Activated T-cell treated with anti-CD3 and anti-CD28 coated beads, Interleukin-2, amount 50 U/mL, for 4 hours (primary cell): ENCODE data around the gene NOCT. TPM values are rescaled to one million over a fixed set of nuclear protein-coding genes. Genes with fewer than 3 reads are reported as not detected.
A peak's percentile ranks its signal among the peaks of the same experiment; 100 is the strongest.
"Not testable (repeated sequence)": the region's sequence is repeated elsewhere in the genome, so short reads cannot be mapped to it uniquely, and the experiment has no call there.

ENCODE experiments used
- ATAC-seq, 2 donors: fragments of 200-7000 bp; cut with Tn5 transposase; one replicate each; pipeline ENCODE4 v1.10.0; 2021
- DNase-seq: peaks from one replicate; pipeline ENCODE4 v3.0.0-alpha.2; 2020
- H3K27me3 Mint-ChIP-seq: one replicate; pipeline ENCODE4 v1.8.0; 2021; ENCODE audit warnings: low read depth, mixed read lengths
- H3K36me3 Mint-ChIP-seq: one replicate; pipeline ENCODE4 v1.8.0; 2022; ENCODE audit warnings: mixed read lengths; ENCODE audit not compliant: insufficient read depth
- H3K4me1 Mint-ChIP-seq: one replicate; pipeline ENCODE4 v1.8.0; 2021; ENCODE audit warnings: low read depth, mixed read lengths
- H3K4me3 Mint-ChIP-seq: one replicate; pipeline ENCODE4 v1.8.0; 2021; ENCODE audit warnings: mild to moderate bottlenecking, moderate library complexity, mixed read lengths
- H3K9me3 Mint-ChIP-seq: one replicate; pipeline ENCODE4 v1.8.0; 2021; ENCODE audit warnings: mixed read lengths
- total RNA-seq, 3 donors: library from RNA; stranded (reverse); gene quantifications; one replicate each; pipeline ENCODE4 v1.2.1, GENCODE V29; 2021

The NOCT gene
- total RNA-seq, 3 donors from 2014 or later: 23.2 to 25.8 (median 23.7) TPM

GRCh38 chr4:139044291-139044690, 28.7 kb downstream of the NOCT start:
- Mint-ChIP-seq H3K4me1 (peaks cover 10% of the 10 kb centered on the region), H3K27me3 (no peaks in the 10 kb centered on the region), H3K4me3 (no peak overlapping the region), H3K36me3 (peaks cover 30% of the 10 kb centered on the region), H3K9me3 (no peaks in the 10 kb centered on the region)
- ATAC-seq (no peak), DNase-seq (no peak)

DNA sequence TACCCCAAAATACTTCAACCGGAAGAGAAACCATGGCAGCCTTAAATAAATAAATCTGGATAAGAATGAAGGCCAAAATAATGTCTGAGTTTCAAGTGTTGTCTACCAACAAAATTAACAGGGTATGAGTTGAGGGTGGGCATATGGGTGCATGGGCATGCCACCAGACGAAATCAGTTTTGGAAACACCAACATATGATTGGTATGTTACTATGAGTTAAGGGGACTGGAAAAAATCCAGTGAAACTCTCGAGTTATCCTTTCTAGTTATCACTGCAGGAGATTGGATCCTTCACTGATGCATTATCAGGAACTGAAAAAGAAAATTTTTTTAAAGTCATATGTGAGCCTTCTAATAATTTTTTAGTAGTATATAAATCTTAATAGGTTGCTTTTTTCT, 32.4 kb downstream of the NOCT start:
- Mint-ChIP-seq H3K27me3 (no peaks in the 10 kb centered on the region), H3K36me3 (peaks cover 24% of the 10 kb centered on the region), H3K4me1 (peaks cover 6% of the 10 kb centered on the region), H3K9me3 (no peaks in the 10 kb centered on the region), H3K4me3 (no peak overlapping the region)
- ATAC-seq (no peak), DNase-seq (no peak)

DNA sequence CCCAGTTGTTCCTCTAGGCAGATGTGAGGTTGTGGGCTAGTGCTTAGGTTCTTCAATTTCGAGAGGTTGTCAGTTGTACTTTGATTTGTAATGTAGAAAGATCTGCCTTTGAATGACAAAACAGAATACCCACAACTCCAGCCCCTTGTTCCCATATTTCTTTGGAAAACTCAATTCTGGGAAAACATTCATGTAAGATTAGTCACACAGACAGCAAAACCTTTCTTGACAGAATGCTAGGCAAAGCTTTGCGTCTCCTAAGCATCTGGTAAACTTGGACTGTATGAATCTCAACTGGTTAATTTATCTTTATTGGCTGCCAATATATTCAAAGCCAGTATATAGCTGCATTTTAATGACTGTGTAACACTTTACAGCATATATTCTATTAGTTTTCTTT, 34.9 kb downstream of the NOCT start:
- no peak for DNase-seq
- ATAC-seq: no peak
- H3K4me3 Mint-ChIP-seq: no peak overlapping the region
- no peaks in the 10 kb centered on the region for H3K9me3 Mint-ChIP-seq
- H3K27me3 Mint-ChIP-seq: no peaks in the 10 kb centered on the region
- peaks cover 26% of the 10 kb centered on the region for H3K36me3 Mint-ChIP-seq
- peaks cover 9% of the 10 kb centered on the region for H3K4me1 Mint-ChIP-seq

DNA sequence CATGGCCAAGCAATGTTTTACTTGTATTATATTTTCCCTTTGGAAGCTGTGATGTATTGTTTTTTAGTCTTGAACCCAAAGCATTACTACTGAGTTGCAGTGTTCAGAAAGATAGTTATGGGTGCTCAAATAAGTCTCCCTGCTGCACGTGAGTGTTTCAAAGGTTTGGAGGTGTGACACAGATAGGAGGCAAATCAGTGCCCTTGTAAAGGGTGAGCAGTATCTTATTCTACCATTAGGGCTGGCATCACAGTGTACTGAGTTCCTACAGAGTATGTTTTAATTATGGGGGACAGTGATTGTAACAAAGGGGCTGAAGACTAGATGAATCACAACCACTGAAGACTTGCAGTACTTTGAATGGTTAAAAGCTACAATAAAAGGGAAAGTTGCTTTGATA, 38.3 kb downstream of the NOCT start:
- no peaks in the 10 kb centered on the region for H3K9me3 Mint-ChIP-seq
- H3K27me3 Mint-ChIP-seq: no peaks in the 10 kb centered on the region
- H3K4me3 Mint-ChIP-seq: no peak overlapping the region
- H3K36me3 Mint-ChIP-seq: peaks cover 30% of the 10 kb centered on the region
- H3K4me1 Mint-ChIP-seq: peaks cover 21% of the 10 kb centered on the region
- ATAC-seq (no peak), DNase-seq (no peak)

DNA sequence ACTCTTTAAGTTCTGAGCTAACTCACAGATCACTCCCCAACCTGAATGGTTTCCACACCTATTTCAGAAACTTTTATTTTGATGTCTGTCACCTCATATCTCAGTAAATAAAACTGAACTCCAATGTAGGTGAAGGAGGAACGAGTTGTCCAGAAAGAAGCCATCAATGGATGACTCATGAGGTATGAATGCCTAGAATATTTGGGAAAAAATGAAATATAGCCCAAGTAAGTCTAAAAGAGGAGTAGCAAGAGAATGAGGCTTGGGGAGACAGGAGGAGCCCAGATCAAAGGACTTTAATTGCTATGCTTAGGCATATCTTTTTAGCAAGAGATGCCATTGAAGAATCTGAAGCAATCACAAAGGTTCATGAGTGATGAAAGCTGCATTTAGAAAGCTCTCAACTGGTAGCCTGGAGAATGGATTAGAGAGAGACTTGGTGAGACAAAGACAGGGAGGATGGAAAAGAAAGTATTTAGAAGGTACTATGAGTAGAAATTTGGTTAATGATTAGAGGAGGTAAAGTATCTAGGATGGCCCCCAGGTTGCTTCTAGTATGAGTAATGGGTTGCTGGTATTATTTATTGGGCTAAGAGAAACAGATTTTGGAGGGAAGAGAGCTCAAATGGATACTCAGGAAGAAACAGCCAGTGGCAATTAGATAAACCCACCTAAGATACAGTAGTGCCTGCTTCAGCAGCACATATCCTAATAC, 39.4 kb downstream of the NOCT start:
- no peak overlapping the region for H3K4me3 Mint-ChIP-seq
- no peaks in the 10 kb centered on the region for H3K9me3 Mint-ChIP-seq
- no peaks in the 10 kb centered on the region for H3K27me3 Mint-ChIP-seq
- peaks cover 32% of the 10 kb centered on the region for H3K36me3 Mint-ChIP-seq
- DNase-seq (no peak), ATAC-seq (no peak)
- peaks cover 21% of the 10 kb centered on the region for H3K4me1 Mint-ChIP-seq

DNA sequence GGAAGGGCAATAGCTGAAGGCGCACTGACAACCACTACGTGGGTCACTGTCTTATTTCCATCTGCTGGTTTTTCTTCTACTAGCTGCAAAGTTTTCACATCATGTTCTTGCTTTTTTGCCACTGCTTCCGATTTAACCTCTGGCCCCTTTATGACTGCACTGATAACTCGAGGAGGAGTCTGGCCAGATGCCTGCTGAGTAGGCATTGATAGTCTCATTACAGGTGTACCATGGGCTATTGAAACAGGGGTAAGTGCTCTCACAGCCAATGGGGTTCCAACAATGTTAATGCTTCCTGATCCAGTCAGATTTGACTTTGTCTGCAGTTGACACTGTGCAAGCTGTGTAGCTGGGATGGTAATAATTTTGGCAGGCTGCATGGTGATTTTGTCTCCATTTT, 43.4 kb downstream of the NOCT start:
- peaks cover 22% of the 10 kb centered on the region for H3K4me1 Mint-ChIP-seq
- not testable (repeated sequence) for ATAC-seq, H3K9me3 Mint-ChIP-seq, DNase-seq, H3K27me3 Mint-ChIP-seq, H3K4me3 Mint-ChIP-seq
- H3K36me3 Mint-ChIP-seq: peaks cover 41% of the 10 kb centered on the region

DNA sequence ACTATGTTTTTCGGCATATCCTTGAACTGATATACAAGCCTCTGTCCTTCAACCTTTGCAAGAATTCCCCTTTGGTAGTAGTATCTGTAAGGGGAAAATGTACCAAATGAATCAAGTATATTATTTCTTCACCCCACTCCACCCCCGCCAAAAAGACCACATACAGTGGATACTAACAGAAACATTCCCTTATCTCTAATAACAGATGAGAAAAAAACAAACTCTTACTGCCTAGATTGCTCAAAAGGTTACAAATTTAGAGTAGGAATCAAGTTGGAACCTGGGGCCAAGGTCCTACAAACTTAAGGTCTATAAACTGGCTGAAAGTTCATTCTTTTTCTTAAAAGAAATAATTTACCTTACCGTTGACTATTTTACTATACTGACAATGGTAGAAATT, 45.0 kb downstream of the NOCT start:
- Mint-ChIP-seq H3K4me1 (peaks cover 15% of the 10 kb centered on the region), H3K4me3 (no peak overlapping the region), H3K27me3 (no peaks in the 10 kb centered on the region), H3K9me3 (no peaks in the 10 kb centered on the region), H3K36me3 (peaks cover 37% of the 10 kb centered on the region)
- no peak for ATAC-seq
- no peak for DNase-seq

GRCh38 chr4:139076016-139076744, 60.6 kb downstream of the NOCT start:
- DNase-seq: no peak

DNA sequence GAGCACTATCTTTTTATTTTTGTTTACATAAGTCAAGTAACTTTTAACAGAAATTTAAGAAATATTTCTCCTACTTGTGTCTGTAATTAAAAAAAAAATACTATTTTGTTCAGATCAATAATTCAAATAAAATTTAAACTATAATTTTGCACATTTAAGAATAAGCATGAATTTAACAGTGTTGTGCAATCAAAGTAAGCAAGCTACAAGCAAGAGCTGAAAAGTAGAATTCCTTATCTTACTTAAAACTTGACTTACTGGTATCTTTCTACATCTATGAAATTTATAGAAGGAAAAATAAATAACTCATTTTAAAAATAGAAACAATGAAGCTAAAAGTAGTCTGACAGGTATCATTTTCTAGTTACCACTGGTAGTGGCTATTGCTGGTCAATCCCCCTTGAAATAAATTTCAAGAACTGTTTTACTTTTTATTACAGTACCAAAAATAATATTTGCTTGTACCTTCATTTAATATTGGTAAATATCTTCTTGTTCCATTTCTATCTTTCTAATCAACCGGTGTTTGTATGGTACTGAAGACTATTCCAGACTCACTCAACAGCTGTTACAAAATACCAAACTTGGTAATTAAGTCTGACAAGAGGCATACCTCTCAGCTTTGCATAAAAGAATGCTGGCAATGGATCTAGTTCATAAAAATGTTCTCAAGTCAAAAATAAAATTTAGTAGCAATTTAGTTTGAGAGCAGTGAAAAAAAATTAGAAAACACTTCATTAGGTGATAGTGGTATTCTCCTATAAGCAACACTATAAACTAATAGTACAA, 62.2 kb downstream of the NOCT start:
- no peaks in the 10 kb centered on the region for H3K9me3 Mint-ChIP-seq
- no peak overlapping the region for H3K4me3 Mint-ChIP-seq
- H3K36me3 Mint-ChIP-seq: peaks cover 8% of the 10 kb centered on the region
- ATAC-seq: no peak
- H3K27me3 Mint-ChIP-seq: no peaks in the 10 kb centered on the region
- no peak for DNase-seq
- H3K4me1 Mint-ChIP-seq: peaks cover 59% of the 10 kb centered on the region

More at GRCh38 chr4:139076016-139076744, 60.6 kb downstream of the NOCT start:
- Mint-ChIP-seq H3K4me1 (peaks cover 45% of the 10 kb centered on the region), H3K36me3 (peaks cover 13% of the 10 kb centered on the region), H3K27me3 (no peaks in the 10 kb centered on the region), H3K9me3 (no peaks in the 10 kb centered on the region), H3K4me3 (no peak overlapping the region)
- ATAC-seq: no peak

- ATAC-seq: no peak
- no peaks in the 10 kb centered on the region for H3K27me3 Mint-ChIP-seq
- H3K4me1 Mint-ChIP-seq: peaks cover 58% of the 10 kb centered on the region
- no peaks in the 10 kb centered on the region for H3K9me3 Mint-ChIP-seq
- no peak overlapping the region for H3K4me3 Mint-ChIP-seq
- no peak for DNase-seq
- peaks cover 6% of the 10 kb centered on the region for H3K36me3 Mint-ChIP-seq
These were observed 63.3 kb downstream of the NOCT start for GRCh38 chr4:139078926-139079325.

GRCh38 chr4:139082750-139083606, 67.4 kb downstream of the NOCT start:
- Mint-ChIP-seq H3K4me1 (peaks cover 49% of the 10 kb centered on the region), H3K4me3 (peak overlapping the region; percentile 99), H3K36me3 (peaks cover 4% of the 10 kb centered on the region), H3K27me3 (no peaks in the 10 kb centered on the region), H3K9me3 (no peaks in the 10 kb centered on the region)
- ATAC-seq (peak; percentile 84 to 85), DNase-seq (peak; percentile 82)

- DNase-seq (peak; percentile 52), ATAC-seq (peak; percentile 43 to 49)
- peak overlapping the region; percentile 99 for H3K4me3 Mint-ChIP-seq
- no peaks in the 10 kb centered on the region for H3K9me3 Mint-ChIP-seq
- peaks cover 46% of the 10 kb centered on the region for H3K4me1 Mint-ChIP-seq
- H3K36me3 Mint-ChIP-seq: peaks cover 4% of the 10 kb centered on the region
- H3K27me3 Mint-ChIP-seq: no peaks in the 10 kb centered on the region
These were observed 68.0 kb downstream of the NOCT start for GRCh38 chr4:139083607-139083955.

GRCh38 chr4:139083956-139084803, 68.6 kb downstream of the NOCT start:
- ATAC-seq (peak; percentile 69 to 73), DNase-seq (peak; percentile 71)
- H3K27me3 Mint-ChIP-seq: no peaks in the 10 kb centered on the region
- no peaks in the 10 kb centered on the region for H3K9me3 Mint-ChIP-seq
- H3K4me3 Mint-ChIP-seq: peak overlapping the region; percentile 99
- H3K36me3 Mint-ChIP-seq: peaks cover 4% of the 10 kb centered on the region
- H3K4me1 Mint-ChIP-seq: peaks cover 44% of the 10 kb centered on the region
